HCT116 (cell line): ENCODE results near the gene NHERF2.

ENCODE experiments used
- CTCF ChIP-seq, 3 experiments: fragments of 200-600 bp in 1 of 3; sonication (generic) in 1 of 3; IDR thresholded peaks in 2 of 3; conservative IDR thresholded peaks in 1 of 3; 2 replicates each; pipeline ENCODE4 v1.5.1; 2012 to 2017; ENCODE audit warnings: low read depth in 2 of 3, low read length in 2 of 3, antibody characterized with exemption in 1 of 3, borderline replicate concordance in 1 of 3, control low read depth in 1 of 3, mild to moderate bottlenecking in 1 of 3, mixed read lengths in 1 of 3, mixed run types in 1 of 3, moderate library complexity in 1 of 3; ENCODE audit not compliant: insufficient read depth in 1 of 3
- EZH2 ChIP-seq: fragments of 200-600 bp; sonication (generic); IDR thresholded peaks from 2 replicates; pipeline ENCODE4 v1.6.1; 2017; ENCODE audit warnings: antibody characterized with exemption, mixed run types
- EZH2phosphoT487 ChIP-seq: fragments of 200-600 bp; IDR thresholded peaks from 2 replicates; pipeline ENCODE4 v1.6.1; 2018; ENCODE audit warnings: antibody characterized with exemption, borderline replicate concordance
- JUND ChIP-seq: IDR thresholded peaks from 2 replicates; pipeline ENCODE4 v1.6.1; 2012
- POLR2A ChIP-seq: IDR thresholded peaks from 2 replicates; pipeline ENCODE4 v1.7.0; 2011; ENCODE audit warnings: borderline replicate concordance; ENCODE audit not compliant: insufficient read depth, insufficient read length; ENCODE audit errors: extremely low read depth
- POLR2AphosphoS5 ChIP-seq: IDR thresholded peaks from 2 replicates; pipeline ENCODE4 v1.6.1; 2011; ENCODE audit warnings: mild to moderate bottlenecking, low read depth, low read length, moderate library complexity
- RAD21 ChIP-seq: IDR thresholded peaks from 2 replicates; pipeline ENCODE4 v1.6.1; 2012; ENCODE audit warnings: low read depth, mild to moderate bottlenecking
- TCF7L2 ChIP-seq: IDR thresholded peaks from 2 replicates; pipeline ENCODE4 v1.7.0; 2011; ENCODE audit warnings: borderline replicate concordance, inconsistent platforms; ENCODE audit not compliant: insufficient read depth, insufficient read length; ENCODE audit errors: extremely low read depth
- YY1 ChIP-seq: IDR thresholded peaks from 2 replicates; pipeline ENCODE4 v1.6.1; 2011; ENCODE audit warnings: low read length, low read depth, moderate library complexity, mild to moderate bottlenecking; ENCODE audit not compliant: insufficient replicate concordance; ENCODE audit errors: extremely low read depth
- TF ChIP-seq, protein P1 (sequence below): IDR thresholded peaks from 2 replicates; pipeline ENCODE4 v1.6.1; 2012
- TF ChIP-seq, protein P2 (sequence below): IDR thresholded peaks from 2 replicates; pipeline ENCODE4 v1.6.1; 2011; ENCODE audit warnings: mild to moderate bottlenecking, low read length, moderate library complexity; ENCODE audit not compliant: insufficient replicate concordance; ENCODE audit errors: extremely low read depth

DNA sequence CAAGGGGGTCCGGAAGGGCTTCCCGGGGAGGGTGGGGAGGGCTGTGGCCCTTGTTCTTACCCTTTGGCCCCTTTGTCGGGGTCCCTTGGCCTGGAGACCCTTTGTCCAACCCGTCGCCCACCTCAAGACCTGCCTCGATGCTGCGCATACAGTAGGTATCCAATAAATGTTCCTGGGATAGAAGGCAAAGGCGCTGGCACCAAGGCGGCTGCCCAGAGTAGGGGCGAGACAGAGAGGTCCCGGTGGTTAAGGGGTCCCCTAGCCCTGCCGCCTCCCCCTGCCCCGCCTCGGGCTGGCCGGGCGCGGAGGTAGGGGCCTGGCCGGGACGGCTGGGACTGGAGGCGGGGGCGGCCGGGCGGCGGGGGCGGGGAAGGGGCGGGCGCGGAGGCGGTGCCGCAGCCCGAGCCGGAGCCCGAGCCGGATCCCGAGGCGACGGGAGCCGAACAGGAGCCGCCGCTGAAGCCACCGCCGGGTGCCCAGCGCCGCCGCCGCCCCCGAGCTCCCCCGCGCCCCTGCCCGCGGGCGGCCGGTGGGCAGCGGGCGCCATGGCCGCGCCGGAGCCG, at the start of gene NHERF2:
- TF ChIP-seq POLR2A: no peak
- TF ChIP-seq YY1: no peak
- no peak for TF ChIP-seq CTCF (IDR thresholded peaks at IDR 0.05 in 2 of 3, conservative IDR thresholded peaks at IDR 0.05 in 1 of 3; ENCODE audit: borderline replicate concordance in 1 of 3, insufficient read depth in 1 of 3, low read depth in 2 of 3, low read length in 2 of 3)
- no peak for TF ChIP-seq JUND
- no peak for TF ChIP-seq TCF7L2
- no peak for TF ChIP-seq EZH2phosphoT487
- TF ChIP-seq RAD21: no peak
- TF ChIP-seq EZH2: no peak
- TF ChIP-seq, protein P1, sequence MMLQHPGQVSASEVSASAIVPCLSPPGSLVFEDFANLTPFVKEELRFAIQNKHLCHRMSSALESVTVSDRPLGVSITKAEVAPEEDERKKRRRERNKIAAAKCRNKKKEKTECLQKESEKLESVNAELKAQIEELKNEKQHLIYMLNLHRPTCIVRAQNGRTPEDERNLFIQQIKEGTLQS: no peak
- TF ChIP-seq POLR2AphosphoS5: peak; percentile 37
- TF ChIP-seq, protein P2, sequence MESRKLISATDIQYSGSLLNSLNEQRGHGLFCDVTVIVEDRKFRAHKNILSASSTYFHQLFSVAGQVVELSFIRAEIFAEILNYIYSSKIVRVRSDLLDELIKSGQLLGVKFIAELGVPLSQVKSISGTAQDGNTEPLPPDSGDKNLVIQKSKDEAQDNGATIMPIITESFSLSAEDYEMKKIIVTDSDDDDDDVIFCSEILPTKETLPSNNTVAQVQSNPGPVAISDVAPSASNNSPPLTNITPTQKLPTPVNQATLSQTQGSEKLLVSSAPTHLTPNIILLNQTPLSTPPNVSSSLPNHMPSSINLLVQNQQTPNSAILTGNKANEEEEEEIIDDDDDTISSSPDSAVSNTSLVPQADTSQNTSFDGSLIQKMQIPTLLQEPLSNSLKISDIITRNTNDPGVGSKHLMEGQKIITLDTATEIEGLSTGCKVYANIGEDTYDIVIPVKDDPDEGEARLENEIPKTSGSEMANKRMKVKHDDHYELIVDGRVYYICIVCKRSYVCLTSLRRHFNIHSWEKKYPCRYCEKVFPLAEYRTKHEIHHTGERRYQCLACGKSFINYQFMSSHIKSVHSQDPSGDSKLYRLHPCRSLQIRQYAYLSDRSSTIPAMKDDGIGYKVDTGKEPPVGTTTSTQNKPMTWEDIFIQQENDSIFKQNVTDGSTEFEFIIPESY: no peak
